Activated CD4-positive, alpha-beta T cell treated with anti-CD3 and anti-CD28 coated beads for 36 hours (primary cell): ENCODE data around the gene SUSD3. TPM values are rescaled to one million over a fixed set of nuclear protein-coding genes. Genes with fewer than 3 reads are reported as not detected.

Experiments
- ATAC-seq: fragments of 200-7000 bp; cut with Tn5 transposase; one replicate; pipeline ENCODE4 v1.10.0; 2021; ENCODE audit warnings: mild to moderate bottlenecking, moderate library complexity
- CTCF ChIA-PET: fragments of 350-600 bp; sonication (Branson Sonifier 250); formaldehyde crosslinking; loops from one replicate; lab custom pipeline; 2021; ENCODE audit warnings: antibody characterized with exemption; lab: Charles Lee
- POLR2A ChIA-PET: fragments of 350-600 bp; sonication (Branson Sonifier 250); formaldehyde crosslinking; loops from one replicate; lab custom pipeline; 2021; ENCODE audit warnings: antibody characterized with exemption, inconsistent platforms; lab: Charles Lee
- DNase-seq: peaks from one replicate; pipeline ENCODE4 v3.0.0-alpha.2; 2020
- H3K27ac Mint-ChIP-seq: one replicate; pipeline ENCODE4 v1.8.0; 2021; ENCODE audit warnings: mixed read lengths
- H3K27me3 Mint-ChIP-seq: one replicate; pipeline ENCODE4 v1.8.0; 2021; ENCODE audit warnings: mixed read lengths
- H3K36me3 Mint-ChIP-seq: one replicate; pipeline ENCODE4 v1.8.0; 2021; ENCODE audit warnings: low read depth, mixed read lengths
- H3K4me1 Mint-ChIP-seq: one replicate; pipeline ENCODE4 v1.8.0; 2021; ENCODE audit warnings: mixed read lengths
- H3K4me3 Mint-ChIP-seq: one replicate; pipeline ENCODE4 v1.8.0; 2021; ENCODE audit warnings: mild to moderate bottlenecking, moderate library complexity, mixed read lengths
- H3K9me3 Mint-ChIP-seq: one replicate; pipeline ENCODE4 v1.8.0; 2021; ENCODE audit warnings: low read depth, mixed read lengths
- intact Hi-C, 2 experiments: fragments of 100-400 bp; cut with DNase I in 1 of 2; cut with micrococcal nuclease in 1 of 2; formaldehyde crosslinking; loops; one replicate each; pipeline versions ENCODE4 v1.14.2 to v1.15.1; 2022 to 2024; cut with DNase I, micrococcal nuclease
- total RNA-seq, 2 experiments: library from RNA; stranded (reverse); gene quantifications; one replicate each; pipeline ENCODE4 v1.2.3, GENCODE V29; 2021

SUSD3 gene
- total RNA-seq, 2 experiments from 2014 or later, result 51.4 to 57.9 TPM

DNA sequence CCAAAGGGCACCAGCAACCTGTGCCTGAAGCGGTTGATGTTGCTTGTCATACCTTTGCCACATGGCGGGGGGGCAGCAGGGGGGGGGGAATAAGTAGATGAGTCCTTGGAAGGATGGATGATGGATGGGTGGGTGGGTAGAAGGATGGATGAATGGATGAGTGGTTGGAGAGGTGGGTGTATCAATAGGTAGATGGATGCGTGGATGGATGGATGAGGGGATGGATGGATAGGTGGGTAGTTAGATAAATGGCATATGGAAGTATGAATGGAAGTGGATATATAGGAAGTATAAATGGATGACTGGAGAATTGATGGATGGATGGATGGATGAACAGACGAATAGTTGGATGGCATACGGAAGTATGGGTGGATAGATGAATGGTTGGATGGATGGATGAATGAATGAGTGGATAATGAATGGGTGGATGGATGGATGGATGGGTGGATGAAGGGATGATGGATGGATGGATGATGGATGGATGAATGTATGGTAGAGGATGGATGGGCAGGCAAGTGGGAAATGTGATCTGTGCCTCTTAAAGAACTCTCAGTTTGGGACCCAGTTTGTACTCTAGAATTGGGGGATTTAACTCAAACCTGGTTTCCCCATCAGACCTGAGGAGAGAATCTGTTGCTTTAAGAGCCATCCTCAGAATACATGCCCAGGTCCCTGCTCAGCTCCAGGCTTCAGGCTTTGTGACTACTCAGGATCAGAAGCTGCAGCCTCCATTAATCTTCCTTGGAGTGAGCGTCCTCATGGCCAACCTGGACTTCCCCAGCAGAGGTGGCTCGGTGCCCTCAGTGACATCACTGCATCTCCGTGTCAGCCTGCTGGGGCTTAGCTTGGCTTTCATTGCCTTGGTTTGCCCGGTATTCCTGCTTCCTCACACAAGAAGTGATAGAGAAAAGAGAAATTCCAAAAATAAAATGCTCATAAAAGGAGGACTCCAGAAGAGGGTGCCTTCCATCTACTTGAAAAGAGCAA is 27.6 kb upstream of the SUSD3 start:
- H3K4me1 Mint-ChIP-seq, result peaks cover 64% of the 10 kb centered on the region
- POLR2A ChIA-PET, result interaction anchor here (0.5 to 1.3 kb wide), 2 partner anchors 30 to 61 kb away, joined by 3 read pairs; no protein-coding TSS in a partner anchor
- H3K4me3 Mint-ChIP-seq, result no peak overlapping the region
- DNase-seq (no peak), ATAC-seq (no peak)
- intact Hi-C loops, result no loop called here
- CTCF ChIA-PET, result interaction anchor here (1.4 to 1.8 kb wide), 2 partner anchors 15 to 34 kb away, joined by 3 to 4 read pairs; no protein-coding TSS in a partner anchor
- peak overlapping the region; percentile 45 for H3K27ac Mint-ChIP-seq
- H3K9me3 Mint-ChIP-seq, result no peaks in the 10 kb centered on the region
- H3K36me3 Mint-ChIP-seq, result peaks cover 37% of the 10 kb centered on the region
- no peaks in the 10 kb centered on the region for H3K27me3 Mint-ChIP-seq

DNA sequence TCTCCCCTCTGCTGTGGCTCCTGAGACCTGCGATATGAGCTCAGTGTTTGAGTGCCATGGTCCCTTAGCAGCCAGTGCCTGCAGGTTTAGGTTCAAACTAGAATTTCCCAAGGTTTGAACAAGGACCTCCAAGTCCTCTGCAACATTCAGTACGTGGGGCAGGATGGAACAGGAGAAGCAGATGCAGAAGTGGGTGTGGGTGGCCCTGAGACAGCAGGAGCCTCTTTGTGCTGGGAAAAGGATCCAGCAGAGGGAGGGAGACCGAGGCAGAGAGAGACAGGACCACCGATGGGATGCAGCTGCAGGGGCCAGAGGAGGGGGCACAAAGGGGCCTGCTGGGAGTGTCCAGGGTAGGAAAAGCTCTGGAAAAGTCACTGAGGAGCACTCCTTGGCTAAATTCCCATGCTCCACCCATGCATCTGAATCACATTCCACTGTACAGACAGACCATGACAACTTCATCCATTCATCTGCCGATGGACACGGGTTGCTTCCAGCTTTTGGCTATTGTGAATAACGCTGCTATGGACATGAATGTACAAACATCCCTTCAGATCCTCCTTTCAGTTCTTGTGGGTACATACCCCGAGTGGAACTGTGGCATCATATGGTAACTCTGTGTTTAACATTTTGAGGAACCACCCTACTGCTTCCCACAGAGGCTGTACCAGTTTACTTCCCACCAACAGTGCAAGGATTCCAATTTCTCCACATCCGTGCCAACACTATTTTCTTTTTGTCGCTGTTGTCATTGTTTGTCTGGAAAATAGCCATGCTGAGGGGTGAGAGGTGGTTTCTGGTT is 26.7 kb upstream of the SUSD3 start:
- Mint-ChIP-seq H3K4me3 (no peak overlapping the region), H3K9me3 (no peaks in the 10 kb centered on the region), H3K4me1 (peaks cover 62% of the 10 kb centered on the region), H3K36me3 (peaks cover 37% of the 10 kb centered on the region), H3K27me3 (no peaks in the 10 kb centered on the region), H3K27ac (peak overlapping the region; percentile 72)
- ChIA-PET CTCF (interaction anchor here (1.8 kb wide), 1 partner anchor 16 kb away, joined by 4 read pairs; no protein-coding TSS in a partner anchor), POLR2A (interaction anchor here (1.3 kb wide), 1 partner anchor 60 kb away, joined by 3 read pairs; no protein-coding TSS in a partner anchor)
- no peak for DNase-seq
- intact Hi-C loops, result no loop called here
- no peak for ATAC-seq

DNA sequence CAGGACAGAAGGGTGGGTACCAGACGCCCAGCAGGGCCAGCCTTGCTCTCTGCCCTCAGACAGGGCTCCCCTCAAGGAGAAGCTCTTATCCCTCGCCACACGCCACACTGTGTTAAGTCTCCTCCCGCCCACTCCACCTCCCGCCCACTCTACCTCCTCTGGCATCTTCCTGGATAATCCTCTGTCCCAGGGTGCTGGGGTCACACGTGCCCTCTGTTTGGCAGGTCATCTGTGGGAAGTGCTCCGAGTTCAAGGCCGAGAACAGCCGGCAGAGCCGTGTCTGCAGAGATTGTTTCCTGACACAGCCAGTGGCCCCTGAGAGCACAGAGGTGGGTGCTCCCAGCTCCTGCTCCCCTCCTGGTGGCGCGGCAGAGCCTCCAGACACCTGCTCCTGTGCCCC is 26.0 kb upstream of the SUSD3 start:
- intact Hi-C loops, result no loop called here
- Mint-ChIP-seq H3K27me3 (no peaks in the 10 kb centered on the region), H3K4me3 (no peak overlapping the region), H3K9me3 (no peaks in the 10 kb centered on the region), H3K4me1 (peaks cover 61% of the 10 kb centered on the region), H3K27ac (peak overlapping the region; percentile 72), H3K36me3 (peaks cover 37% of the 10 kb centered on the region)
- CTCF ChIA-PET, result interaction anchor here (1.8 kb wide), 1 partner anchor 17 kb away, joined by 4 read pairs; no protein-coding TSS in a partner anchor
- POLR2A ChIA-PET, result no interaction called here
- ATAC-seq (no peak), DNase-seq (no peak)

DNA sequence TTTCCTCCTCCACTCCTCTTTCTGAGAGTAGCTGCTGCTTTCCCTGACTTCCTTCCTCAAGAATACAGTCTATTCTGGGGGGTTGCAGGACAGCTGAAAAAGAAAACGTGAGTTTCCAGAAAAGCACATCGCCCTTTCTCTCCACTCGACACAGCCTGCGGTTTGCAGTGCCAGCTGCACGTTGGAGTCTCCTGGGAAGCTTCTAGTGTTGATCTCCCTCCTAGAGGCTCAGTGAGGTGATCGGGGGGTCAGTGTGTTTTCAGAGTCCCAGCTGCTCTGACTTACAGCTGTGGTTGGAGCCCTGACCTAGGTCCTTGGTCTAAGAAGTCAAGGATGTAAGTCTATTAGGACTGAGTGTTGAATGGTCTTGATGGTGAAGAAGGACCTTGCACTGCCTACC is 25.0 kb upstream of the SUSD3 start:
- H3K9me3 Mint-ChIP-seq, result no peaks in the 10 kb centered on the region
- no peaks in the 10 kb centered on the region for H3K27me3 Mint-ChIP-seq
- no peak overlapping the region for H3K4me3 Mint-ChIP-seq
- peaks cover 53% of the 10 kb centered on the region for H3K4me1 Mint-ChIP-seq
- intact Hi-C loops, result no loop called here
- POLR2A ChIA-PET, result no interaction called here
- no peak overlapping the region for H3K27ac Mint-ChIP-seq
- no peak for DNase-seq
- peaks cover 34% of the 10 kb centered on the region for H3K36me3 Mint-ChIP-seq
- CTCF ChIA-PET, result interaction anchor here (0.7 to 1.3 kb wide), 3 partner anchors 11 to 31 kb away, joined by 3 to 5 read pairs (median 3); no protein-coding TSS in a partner anchor
- no peak for ATAC-seq

DNA sequence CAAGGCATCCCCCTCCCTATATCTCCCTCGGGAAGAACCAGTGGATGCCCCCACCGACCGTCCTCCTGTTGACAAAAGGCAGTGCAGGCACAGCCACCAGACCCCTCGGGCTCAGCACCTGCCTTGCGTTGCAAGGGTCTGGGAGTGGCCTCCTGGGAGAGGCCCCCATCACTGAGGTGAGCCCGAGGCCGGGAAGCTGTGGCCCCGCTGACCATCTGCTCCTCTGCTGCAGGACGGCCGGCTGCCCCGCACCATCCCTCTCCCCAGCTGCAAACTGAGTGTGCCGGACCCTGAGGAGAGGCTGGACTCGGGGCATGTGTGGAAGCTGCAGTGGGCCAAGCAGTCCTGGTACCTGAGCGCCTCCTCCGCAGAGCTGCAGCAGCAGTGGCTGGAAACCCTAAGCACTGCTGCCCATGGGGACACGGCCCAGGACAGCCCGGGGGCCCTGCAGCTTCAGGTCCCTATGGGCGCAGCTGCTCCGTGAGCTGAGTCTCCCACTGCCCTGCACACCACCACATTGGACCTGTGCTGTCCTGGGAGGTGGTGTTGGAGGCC is 23.3 kb upstream of the SUSD3 start:
- H3K4me1 Mint-ChIP-seq, result peaks cover 46% of the 10 kb centered on the region
- CTCF ChIA-PET, result interaction anchor here (0.6 to 1.1 kb wide), 2 partner anchors 15 to 32 kb away, joined by 3 read pairs; no protein-coding TSS in a partner anchor
- ATAC-seq (no peak), DNase-seq (no peak)
- H3K36me3 Mint-ChIP-seq, result peaks cover 25% of the 10 kb centered on the region
- H3K27ac Mint-ChIP-seq, result no peak overlapping the region
- no peak overlapping the region for H3K4me3 Mint-ChIP-seq
- POLR2A ChIA-PET, result interaction anchor here (0.6 kb wide), 1 partner anchor 1574 kb away, joined by 6 read pairs; no protein-coding TSS in a partner anchor
- intact Hi-C loops, result no loop called here
- H3K27me3 Mint-ChIP-seq, result no peaks in the 10 kb centered on the region
- H3K9me3 Mint-ChIP-seq, result no peaks in the 10 kb centered on the region

DNA sequence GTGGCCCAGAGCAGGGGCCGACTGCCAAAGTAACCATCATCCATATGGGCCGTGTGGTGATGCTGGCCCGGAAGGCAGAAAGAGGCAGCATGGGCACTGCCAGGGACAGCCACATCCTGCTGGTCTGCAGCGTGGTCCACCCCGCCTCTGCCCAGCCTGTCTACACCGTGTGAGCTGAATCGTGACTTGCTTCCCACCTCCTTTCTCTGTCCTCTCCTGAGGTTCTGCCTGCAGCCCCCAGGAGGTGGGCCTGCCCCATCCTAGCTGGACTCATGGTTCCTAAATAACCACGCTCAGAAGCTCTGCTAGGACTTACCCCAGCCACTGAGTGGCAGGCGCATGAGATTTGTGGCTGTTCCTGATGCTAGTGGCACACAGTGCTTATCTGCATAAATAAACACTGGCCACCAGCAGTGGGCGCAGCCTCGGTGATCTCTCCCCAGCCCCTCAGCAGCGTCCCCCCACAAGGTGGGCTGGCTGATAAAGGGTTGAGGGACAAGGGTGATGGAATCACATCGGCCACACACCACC is 22.6 kb upstream of the SUSD3 start:
- no peak overlapping the region for H3K27ac Mint-ChIP-seq
- no peak for ATAC-seq
- POLR2A ChIA-PET, result no interaction called here

DNA sequence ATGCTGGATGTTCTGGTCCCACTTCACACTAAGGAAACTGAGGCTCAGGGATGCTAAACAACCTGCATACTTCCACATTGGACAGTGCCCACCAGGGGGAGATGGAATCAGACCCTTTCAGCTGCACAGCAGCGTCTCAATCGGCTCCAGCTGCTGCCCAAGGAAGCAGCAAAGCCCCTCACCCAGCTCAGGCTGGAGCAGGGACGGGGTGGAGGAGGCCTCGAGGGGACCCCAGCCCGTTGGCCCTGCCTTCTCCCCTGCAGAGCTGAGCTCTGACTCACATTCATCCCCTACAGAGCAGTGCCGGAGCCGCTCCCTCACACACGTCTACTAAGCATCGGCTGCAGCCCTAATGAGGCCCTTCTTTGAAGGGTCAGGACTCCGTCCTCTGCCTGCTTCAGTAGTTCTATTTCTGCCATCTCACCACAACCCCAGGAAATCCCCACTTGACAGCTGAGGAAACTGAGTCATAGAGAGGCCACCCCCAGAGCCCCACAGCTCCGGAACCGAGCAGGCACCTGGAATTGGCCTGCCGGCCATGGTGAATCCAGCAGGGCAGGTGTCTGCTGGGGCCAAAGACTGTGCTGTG is 21.5 kb upstream of the SUSD3 start:
- ATAC-seq, result no peak
- POLR2A ChIA-PET, result interaction anchor here (0.6 kb wide), 1 partner anchor 32 kb away, joined by 4 read pairs; no protein-coding TSS in a partner anchor

More for the DNA sequence above, 22.6 kb upstream of the SUSD3 start:
- Mint-ChIP-seq H3K4me1 (peaks cover 43% of the 10 kb centered on the region), H3K4me3 (no peak overlapping the region), H3K27me3 (no peaks in the 10 kb centered on the region), H3K9me3 (no peaks in the 10 kb centered on the region), H3K36me3 (peaks cover 19% of the 10 kb centered on the region)
- intact Hi-C loops, result no loop called here
- CTCF ChIA-PET, result interaction anchor here (1.1 kb wide), 1 partner anchor 32 kb away, joined by 3 read pairs; no protein-coding TSS in a partner anchor
- peak; percentile 10 for DNase-seq

DNA sequence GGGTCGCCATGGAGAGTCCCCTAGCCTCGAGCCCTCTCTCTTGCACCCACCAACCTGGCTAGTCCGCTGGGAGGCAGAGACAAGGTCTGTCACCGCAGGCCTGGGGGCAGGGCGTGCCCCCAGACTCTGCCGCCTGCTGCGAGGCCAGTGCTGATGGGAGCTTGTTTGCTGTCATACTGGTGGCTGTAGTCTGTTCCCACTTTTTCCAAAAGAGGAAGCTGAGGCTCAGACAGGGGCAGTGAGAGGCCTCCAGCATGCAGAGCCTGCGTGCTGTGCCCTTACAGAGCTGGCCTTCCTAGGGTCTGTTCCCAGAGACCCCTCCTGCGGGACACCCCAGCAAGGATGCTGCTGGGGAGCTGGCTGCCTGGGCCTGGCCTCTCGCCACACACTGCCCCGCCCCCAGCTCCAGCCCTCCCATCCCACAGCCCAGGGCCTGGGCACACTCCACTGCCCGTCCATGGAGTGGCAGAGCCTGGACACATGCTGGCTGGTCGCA is 21.0 kb upstream of the SUSD3 start:
- ChIA-PET CTCF (interaction anchor here (0.6 to 0.9 kb wide), 4 partner anchors 11 to 52 kb away, joined by 3 to 4 read pairs (median 3); no protein-coding TSS in a partner anchor), POLR2A (no interaction called here)
- peaks cover 41% of the 10 kb centered on the region for H3K4me1 Mint-ChIP-seq
- intact Hi-C loops, result no loop called here
- no peaks in the 10 kb centered on the region for H3K9me3 Mint-ChIP-seq
- peak overlapping the region; percentile 8 for H3K27ac Mint-ChIP-seq
- ATAC-seq, result no peak
- no peak overlapping the region for H3K4me3 Mint-ChIP-seq
- H3K27me3 Mint-ChIP-seq, result no peaks in the 10 kb centered on the region
- peak; percentile 12 for DNase-seq
- peaks cover 6% of the 10 kb centered on the region for H3K36me3 Mint-ChIP-seq

More for the DNA sequence above, 21.5 kb upstream of the SUSD3 start:
- Mint-ChIP-seq H3K4me3 (no peak overlapping the region), H3K9me3 (no peaks in the 10 kb centered on the region), H3K27me3 (no peaks in the 10 kb centered on the region), H3K27ac (peak overlapping the region; percentile 8), H3K4me1 (peaks cover 44% of the 10 kb centered on the region), H3K36me3 (peaks cover 11% of the 10 kb centered on the region)
- intact Hi-C loops, result no loop called here
- peak; percentile 21 for DNase-seq
- CTCF ChIA-PET, result interaction anchor here (0.6 to 0.9 kb wide), 4 partner anchors 11 to 53 kb away, joined by 3 to 4 read pairs (median 3); no protein-coding TSS in a partner anchor

DNA sequence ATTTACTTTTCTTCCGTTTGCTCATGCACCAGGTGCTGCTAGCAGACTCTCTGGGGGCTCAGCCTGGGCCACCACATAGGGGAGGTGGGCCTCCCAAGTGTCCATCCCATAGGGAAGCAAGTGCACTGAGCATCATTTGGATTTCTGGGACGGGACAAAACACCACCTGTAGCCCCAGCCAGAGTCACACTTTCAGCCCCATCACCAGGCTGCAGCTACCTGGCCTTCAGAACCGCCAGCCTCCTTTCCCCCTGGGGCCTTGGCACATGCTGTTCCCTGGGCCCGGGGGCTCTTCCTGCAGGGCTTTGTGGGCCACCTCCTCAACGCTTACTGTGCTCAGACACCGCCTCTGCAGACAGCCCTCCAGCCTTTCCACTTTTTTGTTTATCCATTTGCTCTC is 19.6 kb upstream of the SUSD3 start:
- ATAC-seq (no peak), DNase-seq (no peak)
- H3K4me1 Mint-ChIP-seq, result peaks cover 49% of the 10 kb centered on the region
- H3K27me3 Mint-ChIP-seq, result no peaks in the 10 kb centered on the region
- no peak overlapping the region for H3K27ac Mint-ChIP-seq
- peaks cover 5% of the 10 kb centered on the region for H3K36me3 Mint-ChIP-seq
- no peaks in the 10 kb centered on the region for H3K9me3 Mint-ChIP-seq
- POLR2A ChIA-PET, result no interaction called here
- intact Hi-C loops, result no loop called here
- CTCF ChIA-PET, result no interaction called here
- no peak overlapping the region for H3K4me3 Mint-ChIP-seq

DNA sequence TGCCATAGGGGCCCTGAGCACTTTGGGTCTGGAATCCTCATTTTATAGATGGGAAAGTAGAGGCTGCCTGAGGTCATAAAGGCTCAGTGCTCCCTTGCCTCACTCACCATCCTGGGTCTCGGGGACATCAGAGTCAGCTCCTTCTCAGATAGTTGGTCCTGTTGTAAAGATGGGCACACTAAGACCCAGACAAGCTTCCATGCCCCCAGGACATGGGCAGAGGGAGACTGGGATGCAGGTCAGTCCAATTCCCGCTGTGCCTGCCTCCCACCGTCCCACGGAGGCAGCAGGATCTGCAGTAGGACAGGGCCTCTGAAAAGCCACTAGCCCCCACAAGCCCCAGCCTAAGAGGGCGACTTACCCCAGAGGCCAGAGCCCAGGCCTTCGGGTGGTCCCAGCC is 19.0 kb upstream of the SUSD3 start:
- ChIA-PET POLR2A (no interaction called here), CTCF (no interaction called here)
- intact Hi-C loops, result no loop called here
- Mint-ChIP-seq H3K27me3 (no peaks in the 10 kb centered on the region), H3K4me1 (peaks cover 49% of the 10 kb centered on the region), H3K9me3 (no peaks in the 10 kb centered on the region), H3K36me3 (no peaks in the 10 kb centered on the region), H3K4me3 (no peak overlapping the region), H3K27ac (no peak overlapping the region)
- ATAC-seq, result no peak
- peak; percentile 5 for DNase-seq
